ENCODE data around the gene HACD3. TPM values are rescaled to one million over a fixed set of nuclear protein-coding genes. Genes with fewer than 3 reads are reported as not detected.

HACD3 gene
- total RNA-seq, 2 donors from 2014 or later: 36.0 to 68.7 TPM

DNA sequence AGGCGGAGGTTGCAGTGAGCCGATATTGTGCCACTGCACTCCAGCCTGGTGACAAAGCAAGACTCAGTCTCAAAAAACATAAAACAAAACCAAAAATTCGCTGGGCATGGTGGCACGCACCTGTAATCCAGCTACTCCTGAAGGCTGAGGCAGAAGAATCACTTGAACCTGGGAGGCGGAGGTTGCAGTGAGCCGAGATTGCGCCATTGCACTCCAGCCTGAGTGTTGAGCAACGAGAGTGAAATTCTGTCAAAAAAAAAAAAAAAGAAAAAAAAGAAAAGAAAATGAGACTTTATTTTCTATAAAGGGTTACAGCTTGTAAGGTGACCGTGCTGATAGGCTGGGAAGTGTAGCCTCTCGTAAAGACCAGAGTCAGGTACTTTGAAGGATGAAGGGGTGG is 6.0 kb upstream of the HACD3 start:
- no peaks in the 10 kb centered on the region for H3K27me3 ChIP-seq
- H3K4me3 ChIP-seq: no peak overlapping the region
- H3K9me3 ChIP-seq: no peaks in the 10 kb centered on the region
- H3K27ac ChIP-seq: no peak overlapping the region
- intact Hi-C loops (cut with DNase I): no loop called here
- no peaks in the 10 kb centered on the region for H3K36me3 ChIP-seq
- no peak for DNase-seq
- H3K4me1 ChIP-seq: no peaks in the 10 kb centered on the region
- TF ChIP-seq, protein P1, sequence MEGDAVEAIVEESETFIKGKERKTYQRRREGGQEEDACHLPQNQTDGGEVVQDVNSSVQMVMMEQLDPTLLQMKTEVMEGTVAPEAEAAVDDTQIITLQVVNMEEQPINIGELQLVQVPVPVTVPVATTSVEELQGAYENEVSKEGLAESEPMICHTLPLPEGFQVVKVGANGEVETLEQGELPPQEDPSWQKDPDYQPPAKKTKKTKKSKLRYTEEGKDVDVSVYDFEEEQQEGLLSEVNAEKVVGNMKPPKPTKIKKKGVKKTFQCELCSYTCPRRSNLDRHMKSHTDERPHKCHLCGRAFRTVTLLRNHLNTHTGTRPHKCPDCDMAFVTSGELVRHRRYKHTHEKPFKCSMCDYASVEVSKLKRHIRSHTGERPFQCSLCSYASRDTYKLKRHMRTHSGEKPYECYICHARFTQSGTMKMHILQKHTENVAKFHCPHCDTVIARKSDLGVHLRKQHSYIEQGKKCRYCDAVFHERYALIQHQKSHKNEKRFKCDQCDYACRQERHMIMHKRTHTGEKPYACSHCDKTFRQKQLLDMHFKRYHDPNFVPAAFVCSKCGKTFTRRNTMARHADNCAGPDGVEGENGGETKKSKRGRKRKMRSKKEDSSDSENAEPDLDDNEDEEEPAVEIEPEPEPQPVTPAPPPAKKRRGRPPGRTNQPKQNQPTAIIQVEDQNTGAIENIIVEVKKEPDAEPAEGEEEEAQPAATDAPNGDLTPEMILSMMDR (IDR thresholded peaks at IDR 0.05): no peak
- no peak overlapping the region for H3K9ac ChIP-seq (ENCODE audit: low read depth in 2 of 2, low read length in 2 of 2)

DNA sequence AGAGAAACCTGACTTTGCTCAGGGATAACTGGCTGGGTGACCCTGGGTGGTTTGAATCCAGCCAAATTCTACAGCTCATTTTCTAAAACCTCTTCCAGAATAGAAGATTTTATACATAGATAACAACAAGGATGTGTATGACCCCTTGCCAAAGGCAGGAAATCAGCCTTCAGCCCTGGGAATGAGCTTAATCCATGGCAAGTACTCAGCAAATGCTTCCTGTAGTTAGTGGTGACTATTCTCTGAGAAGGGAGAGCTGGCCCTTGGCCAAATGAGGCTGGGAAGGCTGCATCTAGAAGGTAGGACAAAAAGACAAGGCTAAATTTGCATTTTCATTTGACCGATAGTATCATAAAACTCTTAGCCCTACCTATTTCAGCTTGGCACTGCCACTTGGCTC is 4.6 kb upstream of the HACD3 start:
- H3K4me3 ChIP-seq: no peak overlapping the region
- no peak for DNase-seq
- no peaks in the 10 kb centered on the region for H3K4me1 ChIP-seq
- H3K27me3 ChIP-seq: no peaks in the 10 kb centered on the region
- H3K9ac ChIP-seq (ENCODE audit: low read depth in 2 of 2, low read length in 2 of 2): no peak overlapping the region
- no peak overlapping the region for H3K27ac ChIP-seq
- TF ChIP-seq, protein P1 (IDR thresholded peaks at IDR 0.05): no peak
- no peaks in the 10 kb centered on the region for H3K36me3 ChIP-seq
- H3K9me3 ChIP-seq: no peaks in the 10 kb centered on the region
- intact Hi-C loops (cut with DNase I): no loop called here

DNA sequence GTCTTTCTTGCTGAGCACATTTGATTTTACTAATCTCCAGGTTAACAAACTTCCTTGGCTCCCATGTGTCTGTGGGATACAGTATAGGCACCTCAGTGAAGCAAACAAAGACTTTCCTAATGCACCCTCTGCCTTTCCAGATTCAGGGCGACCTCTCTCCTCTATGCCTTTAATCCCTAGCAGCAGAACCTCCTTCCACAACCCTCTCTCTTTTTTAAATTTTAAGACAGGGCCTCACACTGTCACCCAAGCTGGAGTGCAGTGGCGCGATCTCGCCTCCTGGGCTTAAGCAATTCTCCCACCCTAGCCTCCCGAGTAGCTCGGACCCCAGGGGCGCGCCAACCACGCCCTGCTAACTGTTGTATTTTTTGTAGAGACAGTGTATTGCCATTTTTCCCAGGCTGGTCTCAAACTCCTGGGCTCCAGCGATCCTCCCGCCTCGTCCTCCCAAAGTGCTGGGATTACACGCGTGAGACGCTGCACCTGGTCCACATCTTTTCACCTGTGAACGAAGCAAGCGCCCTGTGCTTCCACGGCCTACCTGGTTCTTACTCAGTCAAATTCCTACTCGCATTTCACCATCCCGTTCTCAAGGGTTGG is 1.7 kb upstream of the HACD3 start:
- no peaks in the 10 kb centered on the region for H3K36me3 ChIP-seq
- peaks cover 7% of the 10 kb centered on the region for H3K4me1 ChIP-seq
- H3K9me3 ChIP-seq: no peaks in the 10 kb centered on the region
- intact Hi-C loops (cut with DNase I): no loop called here
- no peak for DNase-seq
- H3K9ac ChIP-seq (ENCODE audit: low read depth in 2 of 2, low read length in 2 of 2): no peak overlapping the region
- H3K27me3 ChIP-seq: no peaks in the 10 kb centered on the region
- no peak overlapping the region for H3K27ac ChIP-seq
- TF ChIP-seq, protein P1 (IDR thresholded peaks at IDR 0.05): no peak
- no peak overlapping the region for H3K4me3 ChIP-seq

DNA sequence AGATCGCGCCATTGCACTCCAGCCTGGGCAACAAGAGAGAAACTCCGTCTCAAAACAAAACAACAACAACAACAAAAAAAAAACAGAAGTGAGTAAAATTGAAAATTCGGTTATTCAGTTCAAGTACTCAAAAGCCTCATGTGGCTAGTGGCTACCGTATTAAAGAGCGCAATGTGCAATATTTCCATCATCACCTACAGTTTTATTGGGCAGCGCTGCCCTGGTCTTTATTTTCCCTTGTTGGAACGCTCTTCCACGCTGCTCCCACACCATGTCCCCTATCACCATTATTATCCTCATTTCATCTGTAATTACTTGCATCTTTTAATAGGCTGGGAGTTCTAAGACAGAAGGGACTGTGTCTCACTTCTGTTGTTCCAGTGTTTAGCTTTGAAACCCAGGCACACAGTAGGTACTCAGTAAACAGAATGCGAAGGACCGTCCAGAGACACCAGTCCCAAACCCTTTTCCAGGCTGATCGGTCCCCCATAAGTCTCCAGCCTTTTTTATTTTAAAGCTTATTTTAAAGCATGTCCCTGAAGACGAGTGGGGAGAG is 423 bp upstream of the HACD3 start:
- TF ChIP-seq, protein P1 (IDR thresholded peaks at IDR 0.05): no peak
- Histone ChIP-seq H3K36me3 (no peaks in the 10 kb centered on the region), H3K27me3 (no peaks in the 10 kb centered on the region), H3K4me3 (peak overlapping the region; percentile 84), H3K4me1 (peaks cover 7% of the 10 kb centered on the region), H3K27ac (peak overlapping the region; percentile 53), H3K9me3 (no peaks in the 10 kb centered on the region), H3K9ac (ENCODE audit: low read depth in 2 of 2, low read length in 2 of 2) (peak overlapping the region; percentile 15 to 58)
- no peak for DNase-seq
- intact Hi-C loops (cut with DNase I): no loop called here

DNA sequence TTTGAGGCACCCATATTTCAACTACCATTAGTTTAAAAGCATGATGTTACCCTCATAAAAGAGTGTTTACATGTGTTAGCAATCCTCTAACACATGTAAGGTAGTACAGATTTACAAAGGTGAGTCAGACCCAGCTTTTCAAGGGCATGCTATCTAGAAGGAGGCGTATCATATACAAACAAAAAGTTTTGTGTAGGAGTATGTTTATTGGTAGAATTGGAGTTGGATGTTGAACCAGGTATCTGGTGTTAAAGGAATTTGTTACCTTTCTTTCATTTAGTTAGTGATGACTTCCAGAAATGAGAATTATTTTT is 2.4 kb downstream of the HACD3 start:
- intact Hi-C loops (cut with DNase I): no loop called here
- Histone ChIP-seq H3K27ac (peak overlapping the region; percentile 31), H3K4me3 (no peak overlapping the region), H3K4me1 (peaks cover 7% of the 10 kb centered on the region), H3K9me3 (no peaks in the 10 kb centered on the region), H3K27me3 (no peaks in the 10 kb centered on the region), H3K36me3 (no peaks in the 10 kb centered on the region), H3K9ac (ENCODE audit: low read depth in 2 of 2, low read length in 2 of 2) (no peak overlapping the region)
- no peak for DNase-seq
- TF ChIP-seq, protein P1 (IDR thresholded peaks at IDR 0.05): no peak
